Heart left ventricle (tissue), 16 donors: ENCODE measurements around the gene GBP5. TPM values are rescaled to one million over a fixed set of nuclear protein-coding genes. Genes with fewer than 3 reads are reported as not detected.
"Not testable (repeated sequence)": the region's sequence is repeated elsewhere in the genome, so short reads cannot be mapped to it uniquely, and the experiment has no call there.

Experiments
- ATAC-seq, 4 donors: fragments of 200-7000 bp; cut with Tn5 transposase; one replicate each; pipeline ENCODE4 v1.9.1; 2020 to 2022; ENCODE audit warnings: moderate library complexity in 4 of 4, mild to moderate bottlenecking in 3 of 4, moderate number of reproducible peaks in 1 of 4
- DNase-seq, 5 donors: peaks; one replicate each; pipeline ENCODE4 v3.0.0-alpha.2; 2020
- H3K27ac ChIP-seq, 12 donors: fragments of 200-600 bp; sonication (generic) in 4 of 12; one replicate each; pipeline versions ENCODE4 v1.5.0 to v1.8.0; 2016 to 2022; ENCODE audit warnings: mild to moderate bottlenecking in 2 of 12
- H3K27me3 ChIP-seq, 9 donors: fragments of 200-600 bp; sonication (generic) in 2 of 9; one replicate each; pipeline versions ENCODE4 v1.5.1 to v1.8.0; 2016 to 2022; ENCODE audit warnings: mild to moderate bottlenecking in 3 of 9
- H3K36me3 ChIP-seq, 9 donors: fragments of 200-600 bp; sonication (generic) in 2 of 9; one replicate each; pipeline versions ENCODE4 v1.5.0 to v1.8.0; 2018 to 2022; ENCODE audit warnings: mild to moderate bottlenecking in 2 of 9
- H3K4me1 ChIP-seq, 12 donors: fragments of 200-600 bp; sonication (generic) in 4 of 12; one replicate each; pipeline versions ENCODE4 v1.5.0 to v1.8.0; 2016 to 2022; ENCODE audit warnings: mild to moderate bottlenecking in 3 of 12
- H3K4me3 ChIP-seq, 12 donors: fragments of 200-600 bp; sonication (generic) in 4 of 12; one replicate each; pipeline versions ENCODE4 v1.5.0 to v1.8.0; 2017 to 2022; ENCODE audit warnings: mild to moderate bottlenecking in 9 of 12, moderate library complexity in 4 of 12
- H3K9me3 ChIP-seq, 12 donors: fragments of 200-600 bp; sonication (generic) in 4 of 12; one replicate each; pipeline versions ENCODE4 v1.5.0 to v1.8.0; 2016 to 2022; ENCODE audit warnings: mild to moderate bottlenecking in 1 of 12
- CTCF ChIP-seq, 12 donors: fragments of 200-600 bp; sonication (generic) in 4 of 12; IDR thresholded peaks; one replicate each; pipeline versions ENCODE4 v1.5.0 to v1.8.0; 2018 to 2022; ENCODE audit warnings: antibody characterized with exemption in 12 of 12, mild to moderate bottlenecking in 5 of 12
- POLR2A ChIP-seq, 2 donors: fragments of 450-650 bp; IDR thresholded peaks; one replicate each; pipeline ENCODE4 v1.6.1; 2017; ENCODE audit warnings: antibody characterized with exemption in 2 of 2, mild to moderate bottlenecking in 2 of 2, moderate library complexity in 2 of 2
- WGBS, 4 donors: extraction: QIAGEN DNeasy Blood & Tissue Kit in 2 of 4; methylation state at CpG; one replicate each; pipeline versions ENCODE4 v1.1.5 to v1.1.7; 2013 to 2018; 5-methylcytosine and 5-hydroxymethylcytosine counted together
- intact Hi-C, 10 donors: fragments of 100-400 bp; cut with DNase I; formaldehyde crosslinking; loops; one replicate each; pipeline versions ENCODE4 v1.11.1 to v1.14.2; 2022
- polyA plus RNA-seq, 2 donors: library from polyadenylated mRNA; stranded (reverse); fragments of 200-250 nt; gene quantifications; one replicate each; pipeline ENCODE4 v1.2.3, GENCODE V29; 2013
- total RNA-seq, 9 donors: library from RNA; depleted of rRNA in 2 of 9; stranded (reverse); fragments of >200 nt in 2 of 9; fragmentation: NEBNext Ultra II Directional in 3 of 9; extraction: Animal tissue kit (Norgen Biotek cat#: 25700) in 3 of 9; gene quantifications; one replicate each; pipeline versions ENCODE4 v1.1.0 to v1.2.4, GENCODE V29; 2016 to 2023
- donor health status: ischemic (EF 13 %, LVEDD 7.1; RV severe dilation, severe dysfunction).
- donor health status: healthy with polysubstance abuse.
- donor health status: DM: no; HTN: yes; CAD: no.
- donor health status: DM: no; HTN: no; CAD: no.
- donor health status: ischemic (EF 25% LVEDD 6.9; RV normal size, moderate dysfunction).
- donor health status: ischemic (EF 25% LVEDD 5.7; RV mildly dilated, moderate dysfunction).
- donor health status: healthy.
- donor health status: DM: yes; HTN: yes; CAD: no.
- donor health status: ischemic (EF 35%, LVEDD 5.7; RV mildly dilated, moderate dysfunction).
- donor health status: nonischemic (EF 11% LVEDD 7.7; RV severe dilation, severe dysfunction).
- donor health status: DM: yes; HTN: yes; CAD: no.
- donor health status: PGD.
- donor health status: ischemic (EF 29% LVEDD 5.4; RV normal size, mild dysfunction).
- donor health status: nonischemic (EF 23%, LVEDD 6.1; RV moderate dilation, normal function).

The GBP5 gene
- total and polyA plus RNA-seq, 11 donors, result 0.07 to 71.2 (median 0.67) TPM

GRCh38 chr1:89260042-89260441 is 12.6 kb downstream of the GBP5 start:
- WGBS, 4 donors, result 81 to 86% (median 86%) methylated on average over 4 of the region's 4 CpGs
- H3K4me3 ChIP-seq, result peak overlapping the region in 1 of 12 donors; percentile 16
- DNase-seq (no peak), ATAC-seq (no peak)
- no peaks in the 10 kb centered on the region for H3K9me3 ChIP-seq
- peak overlapping the region in 6 of 12 donors; percentile 24 to 59 (median 52) for H3K27ac ChIP-seq
- peaks cover 0 to 50% (median 0%) of the 10 kb centered on the region in 9 donors for H3K36me3 ChIP-seq
- no peak for TF ChIP-seq CTCF (IDR thresholded peaks at IDR 0.05)
- no peak for TF ChIP-seq POLR2A (IDR thresholded peaks at IDR 0.05)
- intact Hi-C loops, result loop anchor here in 4 of 10 donors (2.0 to 10.0 kb wide), 4 partner anchors 61 to 255 kb away; partner anchors contain the start of gene GBP4 (in 1 of the 4)
- H3K4me1 ChIP-seq, result peaks cover 3 to 80% (median 30%) of the 10 kb centered on the region in 12 donors
- no peaks in the 10 kb centered on the region for H3K27me3 ChIP-seq

- 80 to 87% (median 85%) methylated on average over 11 of the region's 11 CpGs for WGBS, 4 donors
- no peaks in the 10 kb centered on the region for H3K27me3 ChIP-seq
- DNase-seq, result no peak
- peak overlapping the region in 1 of 12 donors; percentile 16 for H3K4me3 ChIP-seq
- peaks cover 3 to 74% (median 30%) of the 10 kb centered on the region in 12 donors for H3K4me1 ChIP-seq
- ATAC-seq, result peak in 1 of 4 donors; percentile 34
- no peaks in the 10 kb centered on the region for H3K9me3 ChIP-seq
- H3K27ac ChIP-seq, result peak overlapping the region in 2 of 12 donors; percentile 24 to 59
- intact Hi-C loops, result loop anchor here in 3 of 10 donors (5.0 to 10.0 kb wide), 2 partner anchors 55 to 57 kb away; no protein-coding TSS in a partner anchor
- H3K36me3 ChIP-seq, result peaks cover 0 to 44% (median 0%) of the 10 kb centered on the region in 9 donors
- TF ChIP-seq CTCF (IDR thresholded peaks at IDR 0.05), result no peak
- no peak for TF ChIP-seq POLR2A (IDR thresholded peaks at IDR 0.05)
Measured at GRCh38 chr1:89259283-89259971, 13.2 kb downstream of the GBP5 start.

GRCh38 chr1:89257041-89257440 is 15.6 kb downstream of the GBP5 start:
- whole genome bisulfite sequencing, 4 donors, result 87 to 93% (median 89%) methylated on average over 2 of the region's 2 CpGs
- peaks cover 0 to 7% (median 0%) of the 10 kb centered on the region in 12 donors for H3K9me3 ChIP-seq
- TF ChIP-seq CTCF (IDR thresholded peaks at IDR 0.05), result no peak
- TF ChIP-seq POLR2A (IDR thresholded peaks at IDR 0.05), result no peak
- H3K36me3 ChIP-seq, result peaks cover 0 to 20% (median 0%) of the 10 kb centered on the region in 9 donors
- no peak overlapping the region for H3K4me3 ChIP-seq
- no peak overlapping the region for H3K27ac ChIP-seq
- H3K27me3 ChIP-seq, result no peaks in the 10 kb centered on the region
- DNase-seq (no peak), ATAC-seq (no peak)
- intact Hi-C loops, result loop anchor here in 3 of 10 donors (5.0 to 10.0 kb wide), 2 partner anchors 52 to 55 kb away; no protein-coding TSS in a partner anchor
- peaks cover 1 to 51% (median 20%) of the 10 kb centered on the region in 12 donors for H3K4me1 ChIP-seq

- H3K36me3 ChIP-seq, H3K4me3 ChIP-seq, H3K27me3 ChIP-seq, H3K9me3 ChIP-seq, ATAC-seq, DNase-seq: not testable (repeated sequence)
- Histone ChIP-seq H3K27ac (peak overlapping the region in 2 of 12 donors; percentile 26 to 39), H3K4me1 (peaks cover 0 to 36% (median 5%) of the 10 kb centered on the region in 12 donors)
- 93 to 97% (median 96%) methylated on average over 8 of the region's 8 CpGs for WGBS, 4 donors
- intact Hi-C loops, result loop anchor here in 3 of 10 donors (5.0 to 10.0 kb wide), 2 partner anchors 51 to 53 kb away; no protein-coding TSS in a partner anchor
Measured at GRCh38 chr1:89255581-89255980, 17.1 kb downstream of the GBP5 start.
